GM10248 (cell line): ENCODE measurements around the gene ACTMAP.

Experiments used
- CTCF ChIA-PET: fragments of 300-600 bp; sonication (Branson Sonifier 250); formaldehyde crosslinking; extraction: SDS; loops from one replicate; lab custom pipeline; 2021; ENCODE audit warnings: antibody characterized with exemption; lab: Yijun Ruan, JAX
- POLR2A ChIA-PET: fragments of 350-650 bp; sonication (Branson Sonifier 250); formaldehyde crosslinking; extraction: SDS; loops from one replicate; lab custom pipeline; 2020; ENCODE audit warnings: antibody characterized with exemption; lab: Yijun Ruan, JAX
- DNase-seq: peaks from one replicate; pipeline ENCODE4 v3.0.0; 2012; ENCODE audit errors: extremely low spot score
- TF ChIP-seq, protein P1 (sequence below): IDR thresholded peaks from 2 replicates; pipeline ENCODE4 v1.5.1; 2012; ENCODE audit warnings: mild to moderate bottlenecking, low read depth; ENCODE audit errors: extremely low read depth, missing control alignments, control extremely low read depth

ACTMAP gene

DNA sequence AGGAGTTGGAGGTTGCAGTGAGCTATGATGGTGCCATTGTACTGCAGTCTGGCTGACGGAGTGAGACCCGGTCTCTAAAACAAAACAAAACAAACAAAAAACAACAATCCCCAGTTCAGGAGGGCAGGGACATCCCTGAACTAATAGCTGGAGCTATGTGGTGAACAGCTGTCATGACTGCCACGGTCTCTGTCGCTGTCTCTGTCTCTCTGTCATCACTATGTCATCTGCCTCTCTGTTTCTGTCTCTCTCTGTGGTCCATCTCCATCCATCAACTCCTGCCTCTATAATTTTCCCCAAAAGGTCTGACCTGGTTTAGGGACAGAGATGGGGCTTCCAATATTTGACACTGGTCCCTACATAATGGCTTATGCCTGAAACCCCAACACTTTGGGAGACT is 26.0 kb downstream of the ACTMAP start:
- no peak for DNase-seq
- TF ChIP-seq, protein P1, sequence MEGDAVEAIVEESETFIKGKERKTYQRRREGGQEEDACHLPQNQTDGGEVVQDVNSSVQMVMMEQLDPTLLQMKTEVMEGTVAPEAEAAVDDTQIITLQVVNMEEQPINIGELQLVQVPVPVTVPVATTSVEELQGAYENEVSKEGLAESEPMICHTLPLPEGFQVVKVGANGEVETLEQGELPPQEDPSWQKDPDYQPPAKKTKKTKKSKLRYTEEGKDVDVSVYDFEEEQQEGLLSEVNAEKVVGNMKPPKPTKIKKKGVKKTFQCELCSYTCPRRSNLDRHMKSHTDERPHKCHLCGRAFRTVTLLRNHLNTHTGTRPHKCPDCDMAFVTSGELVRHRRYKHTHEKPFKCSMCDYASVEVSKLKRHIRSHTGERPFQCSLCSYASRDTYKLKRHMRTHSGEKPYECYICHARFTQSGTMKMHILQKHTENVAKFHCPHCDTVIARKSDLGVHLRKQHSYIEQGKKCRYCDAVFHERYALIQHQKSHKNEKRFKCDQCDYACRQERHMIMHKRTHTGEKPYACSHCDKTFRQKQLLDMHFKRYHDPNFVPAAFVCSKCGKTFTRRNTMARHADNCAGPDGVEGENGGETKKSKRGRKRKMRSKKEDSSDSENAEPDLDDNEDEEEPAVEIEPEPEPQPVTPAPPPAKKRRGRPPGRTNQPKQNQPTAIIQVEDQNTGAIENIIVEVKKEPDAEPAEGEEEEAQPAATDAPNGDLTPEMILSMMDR = no peak
- ChIA-PET POLR2A (interaction anchor here (0.6 kb wide), 1 partner anchor 138 kb away, joined by 3 read pairs; no protein-coding TSS in a partner anchor), CTCF (interaction anchor here (1.7 to 2.4 kb wide), 2 partner anchors 26 to 90 kb away, joined by 4 to 6 read pairs; partner anchors contain the start of gene ACTMAP)

DNA sequence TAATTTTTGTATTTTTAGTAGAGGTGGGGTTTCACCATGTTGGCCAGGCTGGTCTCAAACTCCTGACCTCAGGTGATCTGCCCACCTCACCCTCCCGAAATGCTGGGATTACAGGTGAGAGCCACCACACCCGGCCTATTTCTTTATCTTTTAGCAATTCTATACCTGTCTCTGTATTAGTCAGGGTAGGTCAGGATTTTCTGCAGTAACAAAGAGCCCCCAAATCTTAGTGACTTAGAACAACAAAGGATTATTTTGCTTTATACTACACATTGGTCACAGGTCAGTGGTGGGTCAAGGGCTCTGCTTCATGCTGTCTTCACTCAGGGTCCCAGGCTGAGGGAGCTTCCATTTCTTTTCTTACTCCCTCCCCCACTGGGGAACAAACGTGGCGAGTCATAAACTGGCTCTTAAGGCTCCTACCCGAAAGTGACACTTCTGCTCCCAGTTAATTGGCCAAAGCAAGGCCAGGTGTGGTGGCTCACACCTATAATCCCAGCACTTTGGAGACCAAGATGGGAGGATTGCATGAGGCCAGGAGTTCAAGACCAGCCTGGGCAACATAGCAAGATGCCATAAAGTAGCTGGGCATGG is 26.5 kb downstream of the ACTMAP start:
- ChIA-PET CTCF (interaction anchor here (1.0 to 2.4 kb wide), 3 partner anchors 10 to 89 kb away, joined by 3 to 6 read pairs (median 4); partner anchors contain the start of gene ACTMAP), POLR2A (no interaction called here)
- DNase-seq = no peak
- TF ChIP-seq, protein P1 = no peak

GRCh38 chr19:40721936-40722661 is 28.2 kb downstream of the ACTMAP start:
- ChIA-PET CTCF (interaction anchor here (0.6 to 1.6 kb wide), 4 partner anchors 11 to 59 kb away, joined by 3 to 4 read pairs (median 3); no protein-coding TSS in a partner anchor), POLR2A (no interaction called here)
- no peak for DNase-seq
- TF ChIP-seq, protein P1 = no peak

DNA sequence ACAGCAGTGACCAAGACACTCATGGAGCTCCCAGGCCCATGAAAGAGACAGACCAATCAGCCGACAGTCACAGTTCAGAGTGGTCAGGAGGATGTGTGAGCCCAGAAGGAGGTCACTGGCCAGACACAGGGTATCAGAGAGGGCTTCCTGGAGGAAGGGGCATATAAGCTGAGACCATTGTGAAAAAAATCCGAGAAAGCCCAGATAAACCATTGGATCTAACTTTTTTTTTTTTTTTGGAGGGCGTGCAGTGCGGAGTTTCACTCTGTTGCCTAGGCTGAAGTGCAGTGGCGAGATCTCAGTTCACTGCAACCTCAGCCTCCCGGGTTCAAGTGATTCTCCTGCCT is 29.2 kb downstream of the ACTMAP start:
- no peak for DNase-seq
- TF ChIP-seq, protein P1 = no peak
- ChIA-PET POLR2A (no interaction called here), CTCF (interaction anchor here (1.5 to 1.6 kb wide), 2 partner anchors 13 to 27 kb away, joined by 3 to 4 read pairs; no protein-coding TSS in a partner anchor)

GRCh38 chr19:40719414-40719894 is 30.8 kb downstream of the ACTMAP start:
- ChIA-PET CTCF (no interaction called here), POLR2A (no interaction called here)
- TF ChIP-seq, protein P1 = no peak
- DNase-seq = no peak

GRCh38 chr19:40718774-40719391 is 31.4 kb downstream of the ACTMAP start:
- POLR2A ChIA-PET = no interaction called here
- TF ChIP-seq, protein P1 = no peak
- CTCF ChIA-PET = no interaction called here
- DNase-seq = no peak
